Right lung (tissue), 5 donors: Measurements from ENCODE around the gene CERS6. TPM values are rescaled to one million over a fixed set of nuclear protein-coding genes. Genes with fewer than 3 reads are reported as not detected.

ENCODE experiments used
- polyA plus RNA-seq, 5 donors: library from polyadenylated mRNA; unstranded; fragments of 120-200 nt; gene quantifications; one replicate each; pipeline versions ENCODE4 v1.2.1 to v1.2.3, GENCODE V29; 2013; ENCODE audit warnings: inconsistent platforms in 1 of 5, low replicate concordance in 1 of 5; ENCODE audit not compliant: insufficient read length in 5 of 5, insufficient read depth in 1 of 5

The CERS6 gene
- polyA plus RNA-seq, 5 donors, result 13.4 to 23.8 (median 22.7) TPM

Other genes starting within 250 kb of the CERS6 start
- gene STK39, start 208.7 kb upstream of the CERS6 start, polyA plus RNA-seq, result 10 to 100 TPM; 24.0 to 28.9 (median 25.2) TPM